Fibroblast of skin of left quadriceps (primary cell): ENCODE results near the gene COG5.
"Not testable (repeated sequence)": the region's sequence is repeated elsewhere in the genome, so short reads cannot be mapped to it uniquely, and the experiment has no call there.

Experiments
- DNase-seq, 2 experiments: peaks; one replicate each; pipeline ENCODE4 v3.0.0-alpha.2; 2013; ENCODE audit warnings: low read depth in 2 of 2

COG5 gene

GRCh38 chr7:107228291-107228690 lies 335.4 kb downstream of the COG5 start:
- DNase-seq, result no peak

- DNase-seq, result no peak
Measured at GRCh38 chr7:107224374-107225223, 339.1 kb downstream of the COG5 start.

- DNase-seq, result not testable (repeated sequence)
Measured at GRCh38 chr7:107220806-107221205, 342.9 kb downstream of the COG5 start.

- DNase-seq, result no peak
Measured at GRCh38 chr7:107220356-107220755, 343.4 kb downstream of the COG5 start.

- no peak for DNase-seq
Measured at GRCh38 chr7:107219563-107220244, 344.0 kb downstream of the COG5 start.

GRCh38 chr7:107213945-107214344 lies 349.8 kb downstream of the COG5 start:
- DNase-seq, result no peak

- DNase-seq, result no peak
Measured at GRCh38 chr7:107213193-107213788, 350.4 kb downstream of the COG5 start.

- DNase-seq, result no peak
Measured at GRCh38 chr7:107212725-107213124, 351.0 kb downstream of the COG5 start.

GRCh38 chr7:107210400-107210799 lies 353.3 kb downstream of the COG5 start:
- no peak for DNase-seq

GRCh38 chr7:107209565-107209964 lies 354.2 kb downstream of the COG5 start:
- DNase-seq, result no peak

GRCh38 chr7:107208563-107208962 lies 355.2 kb downstream of the COG5 start:
- DNase-seq, result no peak

GRCh38 chr7:107208024-107208521 lies 355.6 kb downstream of the COG5 start:
- no peak for DNase-seq

GRCh38 chr7:107207459-107207858 lies 356.3 kb downstream of the COG5 start:
- no peak for DNase-seq

- DNase-seq, result no peak
Measured at GRCh38 chr7:107206706-107207105, 357.0 kb downstream of the COG5 start.

GRCh38 chr7:107206136-107206535 lies 357.6 kb downstream of the COG5 start:
- no peak for DNase-seq

GRCh38 chr7:107203607-107204006 lies 360.1 kb downstream of the COG5 start:
- DNase-seq, result no peak

GRCh38 chr7:107201795-107202450 lies 361.8 kb downstream of the COG5 start:
- no peak for DNase-seq

GRCh38 chr7:107196834-107197610 lies 366.7 kb downstream of the COG5 start:
- no peak for DNase-seq

- no peak for DNase-seq
Measured at GRCh38 chr7:107194052-107194451, 369.7 kb downstream of the COG5 start.

- no peak for DNase-seq
Measured at GRCh38 chr7:107190090-107190489, 373.6 kb downstream of the COG5 start.

GRCh38 chr7:107187774-107188173 lies 375.9 kb downstream of the COG5 start:
- DNase-seq, result no peak
